HepG2 (cell line): ENCODE results near the gene VPS11. TPM values are rescaled to one million over a fixed set of nuclear protein-coding genes. Genes with fewer than 3 reads are reported as not detected.
A peak's percentile ranks its signal among the peaks of the same experiment; 100 is the strongest.

Experiments used
- AFF4 ChIP-seq: sonication (generic); formaldehyde crosslinking; IDR thresholded peaks from 2 replicates; pipeline ENCODE4 v1.4.0; 2020; ENCODE audit warnings: missing genetic modification reagents
- AHR ChIP-seq: IDR thresholded peaks from 2 replicates; pipeline ENCODE4 v1.6.1; 2018; ENCODE audit warnings: missing genetic modification reagents, missing compliant biosample characterization
- GABPB1 ChIP-seq: IDR thresholded peaks from 2 replicates; pipeline ENCODE4 v1.6.1; 2016; ENCODE audit warnings: mild to moderate bottlenecking, missing genetic modification reagents, moderate library complexity, missing compliant biosample characterization
- GATAD2A ChIP-seq: IDR thresholded peaks from 2 replicates; pipeline ENCODE4 v1.6.1; 2016
- HNF1A ChIP-seq, 2 experiments: sonication (generic) in 1 of 2; formaldehyde crosslinking in 1 of 2; IDR thresholded peaks; 2 replicates each; pipeline versions ENCODE4 v1.4.0 to v1.6.1; 2016 to 2020; ENCODE audit warnings: borderline replicate concordance in 1 of 2, low read depth in 1 of 2, mild to moderate bottlenecking in 1 of 2, missing genetic modification reagents in 1 of 2
- KDM3A ChIP-seq: IDR thresholded peaks from 2 replicates; pipeline ENCODE4 v1.6.1; 2018; ENCODE audit warnings: low read depth, missing compliant biosample characterization
- MLXIP ChIP-seq: sonication (generic); formaldehyde crosslinking; IDR thresholded peaks from 2 replicates; pipeline ENCODE4 v1.9.0; 2021; ENCODE audit warnings: missing genetic modification reagents, borderline replicate concordance
- PHF21A ChIP-seq: sonication (generic); formaldehyde crosslinking; IDR thresholded peaks from 2 replicates; pipeline ENCODE4 v1.5.0; 2020; ENCODE audit warnings: mild to moderate bottlenecking, missing genetic modification reagents
- RFX5 ChIP-seq: IDR thresholded peaks from 2 replicates; pipeline ENCODE4 v1.6.1; 2011; ENCODE audit warnings: low read depth, low read length, improper control_type of control experiment
- ZNF326 ChIP-seq: sonication (generic); formaldehyde crosslinking; IDR thresholded peaks from 2 replicates; pipeline ENCODE4 v1.4.0; 2020; ENCODE audit warnings: missing genetic modification reagents, borderline replicate concordance
- ZNF503 ChIP-seq: sonication (generic); formaldehyde crosslinking; IDR thresholded peaks from 2 replicates; pipeline ENCODE4 v1.4.0; 2020; ENCODE audit warnings: missing genetic modification reagents
- ZNF691 ChIP-seq: sonication (generic); formaldehyde crosslinking; IDR thresholded peaks from 2 replicates; pipeline ENCODE4 v1.4.0; 2020; ENCODE audit warnings: missing genetic modification reagents, low read depth, mild to moderate bottlenecking, borderline replicate concordance
- polyA plus RNA-seq, 8 experiments: library from polyadenylated mRNA; depleted of rRNA in 3 of 8; stranded (reverse) in 7 of 8; unstranded in 1 of 8; fragments of >200 nt; fragmentation: Illumina TruSeq in 4 of 8; extraction: Trizol in 4 of 8; gene quantifications; 2 replicates each; pipeline versions ENCODE4 v1.2.1 to v1.2.3, GENCODE V29; 2011 to 2016; ENCODE audit warnings: low read depth in 4 of 8, missing spikeins in 1 of 8, mixed read lengths in 1 of 8; ENCODE audit not compliant: insufficient read depth in 1 of 8
- total RNA-seq, 5 experiments: library from RNA; depleted of rRNA; stranded (reverse); fragments of >200 nt; fragmentation: Illumina TruSeq; extraction: Trizol; gene quantifications; 2 replicates each; pipeline ENCODE4 v1.2.3, GENCODE V29; 2016; ENCODE audit warnings: low read depth in 1 of 5

Gene VPS11
- total and polyA plus RNA-seq, 2 of the 13 experiments (the other 11 are each of a cell fraction or from before 2014, with no cell fraction given): 13.7 to 21.6 TPM

- TF ChIP-seq HNF1A (IDR thresholded peaks at IDR 0.05; ENCODE audit: low read depth) (no peak), HNF1A (CRISPR knock-in tag; IDR thresholded peaks at IDR 0.05; ENCODE audit: borderline replicate concordance) (peak; percentile 76; the same call in 1 of the 2 replicates), AFF4 (CRISPR knock-in tag) (0 out of 2 replicates have a peak, but pooled peaks have one; percentile 34), GATAD2A (CRISPR knock-in tag) (peak; percentile 44), AHR (CRISPR knock-in tag) (0 out of 2 replicates have a peak, but pooled peaks have one; percentile 34), GABPB1 (CRISPR knock-in tag) (peak; percentile 98), RFX5 (0 out of 2 replicates have a peak, but pooled peaks have one; percentile 48), ZNF691 (CRISPR knock-in tag) (peak; percentile 81), ZNF503 (CRISPR knock-in tag) (peak; percentile 34; the same call in 1 of the 2 replicates), PHF21A (CRISPR knock-in tag) (peak; percentile 46; the same call in 1 of the 2 replicates), ZNF326 (CRISPR knock-in tag) (no peak), MLXIP (CRISPR knock-in tag) (peak; percentile 71; the same call in 1 of the 2 replicates), KDM3A (CRISPR knock-in tag) (no peak)
Measured at GRCh38 chr11:119084663-119085436, 17.2 kb downstream of the VPS11 start, which contains the start of gene HMBS (continued).
